Esophagus squamous epithelium (tissue), 5 donors: ENCODE data around the gene TANGO6. TPM values are rescaled to one million over a fixed set of nuclear protein-coding genes. Genes with fewer than 3 reads are reported as not detected.
"Not testable (repeated sequence)": the region's sequence is repeated elsewhere in the genome, so short reads cannot be mapped to it uniquely, and the experiment has no call there.

Experiments used
- DNase-seq: peaks from one replicate; lab custom pipeline; 2025; lab: John Stamatoyannopoulos, UW
- H3K27ac ChIP-seq, 4 donors: fragments of 200-600 bp; sonication (generic); one replicate each; pipeline ENCODE4 v1.5.1; 2016 to 2019; ENCODE audit warnings: mild to moderate bottlenecking in 1 of 4
- H3K27me3 ChIP-seq, 4 donors: fragments of 200-600 bp; sonication (generic); 1 replicate in 3 of 4; 2 replicates in 1 of 4; pipeline versions ENCODE4 v1.5.1 to v1.6.0; 2017 to 2021; ENCODE audit warnings: antibody characterized with exemption in 1 of 4
- H3K36me3 ChIP-seq, 3 donors: fragments of 200-600 bp; sonication (generic); one replicate each; pipeline ENCODE4 v1.5.1; 2016 to 2019
- H3K4me1 ChIP-seq, 3 donors: fragments of 200-600 bp; sonication (generic); one replicate each; pipeline ENCODE4 v1.5.1; 2017 to 2019
- H3K4me3 ChIP-seq, 4 donors: fragments of 200-600 bp; sonication (generic); 1 replicate in 3 of 4; 2 replicates in 1 of 4; pipeline ENCODE4 v1.5.1; 2016 to 2019; ENCODE audit warnings: mild to moderate bottlenecking in 2 of 4, moderate library complexity in 1 of 4
- H3K9me3 ChIP-seq, 3 donors: fragments of 200-600 bp; sonication (generic); one replicate each; pipeline ENCODE4 v1.5.1; 2016 to 2019
- POLR2A ChIP-seq, 4 donors: fragments of 450-650 bp; IDR thresholded peaks; one replicate each; pipeline ENCODE4 v1.6.1; 2017; ENCODE audit warnings: antibody characterized with exemption in 4 of 4, mild to moderate bottlenecking in 4 of 4, moderate library complexity in 3 of 4
- WGBS, 2 donors: methylation state at CpG; one replicate each; pipeline ENCODE4 v1.1.5; 2018; 5-methylcytosine and 5-hydroxymethylcytosine counted together
- intact Hi-C: fragments of 100-400 bp; cut with DNase I; formaldehyde crosslinking; loops from one replicate; pipeline ENCODE4 v1.15.0; 2022
- total RNA-seq, 4 donors: library from RNA; depleted of rRNA; stranded (reverse); fragments of >200 nt; gene quantifications; one replicate each; pipeline ENCODE4 v1.1.0, GENCODE V29; 2016
- TF ChIP-seq, protein P1 (sequence below), 6 experiments: fragments of 450-650 bp in 4 of 6; fragments of 200-600 bp in 2 of 6; sonication (generic) in 2 of 6; IDR thresholded peaks; one replicate each; pipeline ENCODE4 v1.5.1; 2016 to 2019; ENCODE audit warnings: antibody characterized with exemption in 6 of 6, mild to moderate bottlenecking in 4 of 6, moderate library complexity in 4 of 6
- donor health status: DM: yes; HTN: yes; CAD: no.

The TANGO6 gene
- total RNA-seq, 4 donors from 2014 or later = 5.5 to 15.8 (median 10.1) TPM

DNA sequence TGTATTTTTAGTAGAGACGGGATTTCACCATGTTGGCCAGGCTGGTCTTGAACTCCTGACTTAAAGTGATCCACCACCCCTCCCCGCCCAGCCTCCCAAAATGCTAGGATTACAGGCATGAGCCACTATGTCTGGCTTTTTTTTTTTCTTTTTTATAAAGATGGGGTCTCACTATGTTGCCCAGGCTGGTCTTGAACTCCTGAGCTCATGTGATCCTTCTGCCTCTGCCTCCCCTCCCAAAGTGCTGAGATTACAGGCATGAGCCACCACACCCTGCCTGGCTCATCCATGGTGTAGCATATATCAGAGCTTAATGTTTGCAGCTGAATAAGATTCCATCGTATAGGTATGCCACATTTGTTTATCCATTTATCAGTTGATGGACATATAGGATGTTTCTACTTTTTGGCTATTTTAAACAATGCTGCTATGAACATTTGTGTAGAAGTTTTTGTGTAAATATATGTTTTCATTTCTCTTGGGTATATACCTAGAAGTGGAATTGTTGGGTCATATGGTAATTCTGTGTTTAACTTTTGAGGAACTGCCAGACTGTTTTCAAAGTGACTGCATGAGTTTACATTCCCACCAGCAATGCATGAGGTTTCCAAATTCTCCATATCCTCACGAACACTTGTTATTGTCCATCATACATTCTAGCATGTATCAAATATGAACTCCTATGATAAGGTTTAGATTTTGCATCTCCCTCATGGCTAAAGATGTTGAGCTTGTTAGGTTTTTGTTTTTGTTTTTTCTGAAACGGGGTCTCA lies 206.5 kb downstream of the TANGO6 start:
- no peaks in the 10 kb centered on the region for H3K4me1 ChIP-seq
- peaks cover 0 to 3% (median 0%) of the 10 kb centered on the region in 3 donors for H3K36me3 ChIP-seq
- no peak overlapping the region for H3K27ac ChIP-seq
- intact Hi-C loops = no loop called here
- H3K27me3 ChIP-seq = no peaks in the 10 kb centered on the region
- WGBS, 2 donors = 87 to 91% methylated on average over 5 of the region's 5 CpGs
- no peak for DNase-seq
- TF ChIP-seq, protein P1, sequence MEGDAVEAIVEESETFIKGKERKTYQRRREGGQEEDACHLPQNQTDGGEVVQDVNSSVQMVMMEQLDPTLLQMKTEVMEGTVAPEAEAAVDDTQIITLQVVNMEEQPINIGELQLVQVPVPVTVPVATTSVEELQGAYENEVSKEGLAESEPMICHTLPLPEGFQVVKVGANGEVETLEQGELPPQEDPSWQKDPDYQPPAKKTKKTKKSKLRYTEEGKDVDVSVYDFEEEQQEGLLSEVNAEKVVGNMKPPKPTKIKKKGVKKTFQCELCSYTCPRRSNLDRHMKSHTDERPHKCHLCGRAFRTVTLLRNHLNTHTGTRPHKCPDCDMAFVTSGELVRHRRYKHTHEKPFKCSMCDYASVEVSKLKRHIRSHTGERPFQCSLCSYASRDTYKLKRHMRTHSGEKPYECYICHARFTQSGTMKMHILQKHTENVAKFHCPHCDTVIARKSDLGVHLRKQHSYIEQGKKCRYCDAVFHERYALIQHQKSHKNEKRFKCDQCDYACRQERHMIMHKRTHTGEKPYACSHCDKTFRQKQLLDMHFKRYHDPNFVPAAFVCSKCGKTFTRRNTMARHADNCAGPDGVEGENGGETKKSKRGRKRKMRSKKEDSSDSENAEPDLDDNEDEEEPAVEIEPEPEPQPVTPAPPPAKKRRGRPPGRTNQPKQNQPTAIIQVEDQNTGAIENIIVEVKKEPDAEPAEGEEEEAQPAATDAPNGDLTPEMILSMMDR (IDR thresholded peaks at IDR 0.05) = no peak
- no peak for TF ChIP-seq POLR2A (IDR thresholded peaks at IDR 0.05)
- no peaks in the 10 kb centered on the region for H3K9me3 ChIP-seq
- no peak overlapping the region for H3K4me3 ChIP-seq

DNA sequence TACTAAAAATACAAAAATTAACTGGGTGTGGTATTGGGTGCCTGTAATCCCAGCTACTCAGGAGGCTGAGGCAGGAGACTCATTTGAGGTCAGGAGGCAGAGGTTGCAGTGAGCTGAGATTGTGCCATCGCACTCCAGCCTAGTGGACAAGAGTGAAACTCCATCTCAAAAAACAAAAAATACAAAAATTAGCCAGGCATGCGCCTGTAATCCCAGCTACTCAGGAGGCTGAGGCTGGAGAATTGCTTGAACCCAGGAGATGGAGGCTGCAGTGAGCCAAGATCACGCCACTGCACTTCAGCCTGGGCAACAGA lies 208.1 kb downstream of the TANGO6 start:
- DNase-seq, intact Hi-C loops: not testable (repeated sequence)

DNA sequence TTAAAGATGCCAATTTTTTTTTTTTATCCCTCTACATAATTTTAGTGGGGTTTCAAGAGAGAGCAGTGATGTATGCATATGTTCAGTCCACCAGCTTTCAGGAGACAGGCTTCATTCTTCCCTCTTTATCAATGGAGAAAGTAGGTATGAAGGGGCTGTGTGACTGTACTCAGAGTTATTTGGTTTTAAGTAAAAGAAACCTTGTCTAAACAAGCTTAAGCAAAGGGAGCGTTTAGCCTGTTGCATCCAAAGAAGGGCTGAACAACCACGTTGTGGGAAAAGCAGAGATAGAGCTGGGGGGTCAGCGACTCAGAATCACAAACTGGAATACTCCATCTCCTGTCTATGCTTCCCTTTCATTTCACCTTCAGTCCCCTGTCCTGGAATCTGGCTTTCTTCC lies 211.7 kb downstream of the TANGO6 start:
- Histone ChIP-seq H3K27ac (no peak overlapping the region), H3K9me3 (no peaks in the 10 kb centered on the region), H3K4me3 (no peak overlapping the region), H3K27me3 (no peaks in the 10 kb centered on the region), H3K4me1 (peaks cover 8 to 44% (median 9%) of the 10 kb centered on the region in 3 donors), H3K36me3 (no peaks in the 10 kb centered on the region)
- intact Hi-C loops = no loop called here
- DNase-seq = no peak
- WGBS, 2 donors = 60 to 68% methylated on average over 3 of the region's 3 CpGs
- TF ChIP-seq POLR2A (IDR thresholded peaks at IDR 0.05) = no peak
- TF ChIP-seq, protein P1 (IDR thresholded peaks at IDR 0.05) = no peak

More for the DNA sequence above, 208.1 kb downstream of the TANGO6 start:
- WGBS, 2 donors = 94 to 98% methylated on average over 3 of the region's 3 CpGs
- not testable (repeated sequence) for H3K9me3 ChIP-seq, H3K4me3 ChIP-seq, H3K36me3 ChIP-seq, H3K27me3 ChIP-seq
- Histone ChIP-seq H3K4me1 (peaks cover 0 to 16% (median 0%) of the 10 kb centered on the region in 3 donors), H3K27ac (peak overlapping the region in 3 of 4 donors; percentile 13 to 48 (median 48))
- TF ChIP-seq, protein P1 (IDR thresholded peaks at IDR 0.05) = peak in 3 of 6 experiments; percentile 15 to 53 (median 18)

DNA sequence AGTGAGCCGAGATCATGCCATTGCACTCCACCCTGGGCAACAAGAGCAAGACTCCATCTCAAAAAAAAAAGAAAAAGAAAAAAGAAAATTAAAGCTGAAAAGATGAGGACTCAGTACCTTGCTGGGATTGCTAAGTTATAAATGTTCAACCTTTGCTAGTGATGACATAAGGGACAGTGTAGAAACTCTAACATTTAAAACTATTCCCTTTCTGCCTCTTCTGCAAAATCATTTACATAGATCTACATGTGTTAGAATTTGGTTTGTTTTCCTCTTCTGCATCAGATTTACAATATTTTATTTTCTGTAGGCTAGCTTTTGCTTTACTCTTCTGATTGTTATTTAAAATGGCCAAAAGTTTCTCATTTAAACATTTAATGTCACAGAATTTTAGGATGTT lies 212.6 kb downstream of the TANGO6 start:
- H3K9me3 ChIP-seq = no peaks in the 10 kb centered on the region
- no peaks in the 10 kb centered on the region for H3K36me3 ChIP-seq
- 87 to 90% methylated on average over 1 of the region's 1 CpG for WGBS, 2 donors
- no peak for DNase-seq
- peaks cover 8 to 44% (median 9%) of the 10 kb centered on the region in 3 donors for H3K4me1 ChIP-seq
- TF ChIP-seq, protein P1 (IDR thresholded peaks at IDR 0.05) = no peak
- TF ChIP-seq POLR2A (IDR thresholded peaks at IDR 0.05) = no peak
- H3K27me3 ChIP-seq = no peaks in the 10 kb centered on the region
- intact Hi-C loops = no loop called here
- H3K27ac ChIP-seq = peak overlapping the region in 2 of 4 donors; percentile 76 to 87
- no peak overlapping the region for H3K4me3 ChIP-seq

DNA sequence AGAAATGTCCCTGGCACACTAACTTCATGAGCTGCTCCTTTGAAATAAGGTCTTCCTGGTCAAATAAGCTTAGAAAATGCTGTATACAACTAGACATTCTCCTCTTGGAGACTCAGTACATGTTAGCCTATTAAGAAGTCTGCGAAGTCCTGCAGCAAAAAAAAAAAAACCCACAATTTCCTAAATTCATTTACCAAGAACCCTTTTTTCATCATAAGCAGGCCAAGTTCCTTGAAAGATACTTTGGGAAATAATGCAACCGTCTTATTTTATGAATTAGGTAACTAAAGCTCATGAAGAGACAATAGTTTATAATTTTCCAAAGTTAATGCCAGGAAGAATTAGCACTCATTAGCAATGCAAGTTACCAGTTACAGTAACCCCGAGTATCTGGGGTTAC lies 213.1 kb downstream of the TANGO6 start:
- Histone ChIP-seq H3K36me3 (no peaks in the 10 kb centered on the region), H3K27ac (peak overlapping the region in 3 of 4 donors; percentile 76 to 89 (median 87)), H3K4me1 (peaks cover 8 to 44% (median 9%) of the 10 kb centered on the region in 3 donors), H3K27me3 (no peaks in the 10 kb centered on the region), H3K9me3 (no peaks in the 10 kb centered on the region), H3K4me3 (no peak overlapping the region)
- 50 to 55% methylated on average over 3 of the region's 3 CpGs for WGBS, 2 donors
- intact Hi-C loops = no loop called here
- TF ChIP-seq, protein P1 (IDR thresholded peaks at IDR 0.05) = no peak
- no peak for TF ChIP-seq POLR2A (IDR thresholded peaks at IDR 0.05)
- no peak for DNase-seq
